ENCODE measurements around the gene ZNF165. TPM values are rescaled to one million over a fixed set of nuclear protein-coding genes. Genes with fewer than 3 reads are reported as not detected.

ZNF165 gene
- total and polyA plus RNA-seq, 2 of the 13 experiments (the other 11 are each of a cell fraction or from before 2014, with no cell fraction given) = 0.58 to 8.6 TPM

DNA sequence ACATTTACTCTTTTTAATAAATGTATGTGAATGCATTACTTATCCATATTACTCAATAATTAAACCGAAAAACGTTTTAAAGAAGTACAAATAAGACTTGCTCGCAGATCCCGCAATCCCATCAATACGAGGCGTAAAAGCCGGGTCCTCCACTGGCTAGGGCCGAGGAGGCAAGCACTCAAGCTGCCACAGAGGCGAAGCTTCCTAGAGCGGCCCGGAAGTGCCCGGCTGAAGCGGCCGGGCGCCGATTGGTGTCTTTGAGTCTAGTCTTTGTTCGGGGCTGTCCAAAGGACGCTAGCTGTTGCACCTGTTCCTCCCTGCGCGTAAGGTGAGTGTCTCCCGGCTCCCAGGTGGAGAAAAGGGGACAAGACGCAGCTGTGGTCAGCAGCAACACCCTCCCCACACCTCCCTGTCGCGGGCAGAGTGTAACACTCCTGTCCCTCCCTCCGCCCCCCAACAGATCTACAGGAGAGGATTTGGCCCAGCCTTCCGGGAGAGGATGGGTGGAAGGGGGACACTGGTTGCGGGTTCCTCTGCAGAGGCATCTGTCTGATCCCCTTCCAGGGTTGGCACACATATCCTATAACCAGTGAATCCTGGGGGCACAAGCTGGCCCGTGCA is 44.1 kb downstream of the ZNF165 start, which contains the start of gene ZSCAN16 (continued):
- TF ChIP-seq, protein P1, sequence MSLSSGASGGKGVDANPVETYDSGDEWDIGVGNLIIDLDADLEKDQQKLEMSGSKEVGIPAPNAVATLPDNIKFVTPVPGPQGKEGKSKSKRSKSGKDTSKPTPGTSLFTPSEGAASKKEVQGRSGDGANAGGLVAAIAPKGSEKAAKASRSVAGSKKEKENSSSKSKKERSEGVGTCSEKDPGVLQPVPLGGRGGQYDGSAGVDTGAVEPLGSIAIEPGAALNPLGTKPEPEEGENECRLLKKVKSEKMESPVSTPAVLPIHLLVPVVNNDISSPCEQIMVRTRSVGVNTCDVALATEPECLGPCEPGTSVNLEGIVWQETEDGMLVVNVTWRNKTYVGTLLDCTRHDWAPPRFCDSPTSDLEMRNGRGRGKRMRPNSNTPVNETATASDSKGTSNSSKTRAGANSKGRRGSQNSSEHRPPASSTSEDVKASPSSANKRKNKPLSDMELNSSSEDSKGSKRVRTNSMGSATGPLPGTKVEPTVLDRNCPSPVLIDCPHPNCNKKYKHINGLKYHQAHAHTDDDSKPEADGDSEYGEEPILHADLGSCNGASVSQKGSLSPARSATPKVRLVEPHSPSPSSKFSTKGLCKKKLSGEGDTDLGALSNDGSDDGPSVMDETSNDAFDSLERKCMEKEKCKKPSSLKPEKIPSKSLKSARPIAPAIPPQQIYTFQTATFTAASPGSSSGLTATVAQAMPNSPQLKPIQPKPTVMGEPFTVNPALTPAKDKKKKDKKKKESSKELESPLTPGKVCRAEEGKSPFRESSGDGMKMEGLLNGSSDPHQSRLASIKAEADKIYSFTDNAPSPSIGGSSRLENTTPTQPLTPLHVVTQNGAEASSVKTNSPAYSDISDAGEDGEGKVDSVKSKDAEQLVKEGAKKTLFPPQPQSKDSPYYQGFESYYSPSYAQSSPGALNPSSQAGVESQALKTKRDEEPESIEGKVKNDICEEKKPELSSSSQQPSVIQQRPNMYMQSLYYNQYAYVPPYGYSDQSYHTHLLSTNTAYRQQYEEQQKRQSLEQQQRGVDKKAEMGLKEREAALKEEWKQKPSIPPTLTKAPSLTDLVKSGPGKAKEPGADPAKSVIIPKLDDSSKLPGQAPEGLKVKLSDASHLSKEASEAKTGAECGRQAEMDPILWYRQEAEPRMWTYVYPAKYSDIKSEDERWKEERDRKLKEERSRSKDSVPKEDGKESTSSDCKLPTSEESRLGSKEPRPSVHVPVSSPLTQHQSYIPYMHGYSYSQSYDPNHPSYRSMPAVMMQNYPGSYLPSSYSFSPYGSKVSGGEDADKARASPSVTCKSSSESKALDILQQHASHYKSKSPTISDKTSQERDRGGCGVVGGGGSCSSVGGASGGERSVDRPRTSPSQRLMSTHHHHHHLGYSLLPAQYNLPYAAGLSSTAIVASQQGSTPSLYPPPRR (CRISPR knock-in tag; IDR thresholded peaks at IDR 0.05; ENCODE audit: borderline replicate concordance) = no peak; the same call in 1 of the 2 replicates
- peak; percentile 66; the same call in 1 of the 2 replicates for TF ChIP-seq HOXA9 (CRISPR knock-in tag; IDR thresholded peaks at IDR 0.05; ENCODE audit: borderline replicate concordance)
- TF ChIP-seq NCOA1 (CRISPR knock-in tag; IDR thresholded peaks at IDR 0.05) = 0 out of 2 replicates have a peak, but pooled peaks have one; percentile 47
- TF ChIP-seq, protein P2, sequence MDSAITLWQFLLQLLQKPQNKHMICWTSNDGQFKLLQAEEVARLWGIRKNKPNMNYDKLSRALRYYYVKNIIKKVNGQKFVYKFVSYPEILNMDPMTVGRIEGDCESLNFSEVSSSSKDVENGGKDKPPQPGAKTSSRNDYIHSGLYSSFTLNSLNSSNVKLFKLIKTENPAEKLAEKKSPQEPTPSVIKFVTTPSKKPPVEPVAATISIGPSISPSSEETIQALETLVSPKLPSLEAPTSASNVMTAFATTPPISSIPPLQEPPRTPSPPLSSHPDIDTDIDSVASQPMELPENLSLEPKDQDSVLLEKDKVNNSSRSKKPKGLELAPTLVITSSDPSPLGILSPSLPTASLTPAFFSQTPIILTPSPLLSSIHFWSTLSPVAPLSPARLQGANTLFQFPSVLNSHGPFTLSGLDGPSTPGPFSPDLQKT (CRISPR knock-in tag; IDR thresholded peaks at IDR 0.05; ENCODE audit: borderline replicate concordance) = 0 out of 2 replicates have a peak, but pooled peaks have one; percentile 18
- TF ChIP-seq NKX3-1 (CRISPR knock-in tag; IDR thresholded peaks at IDR 0.05) = 0 out of 2 replicates have a peak, but pooled peaks have one; percentile 75
- no peak for TF ChIP-seq ZBTB3 (CRISPR knock-in tag; IDR thresholded peaks at IDR 0.05; ENCODE audit: borderline replicate concordance, low read depth)
- TF ChIP-seq ZNF382 (CRISPR knock-in tag; IDR thresholded peaks at IDR 0.05; ENCODE audit: borderline replicate concordance) = no peak
- 0 out of 2 replicates have a peak, but pooled peaks have one; percentile 50 for TF ChIP-seq HNF1B (CRISPR knock-in tag; IDR thresholded peaks at IDR 0.05)
- peak; percentile 71; the same call in 1 of the 2 replicates for TF ChIP-seq ZFP36L1 (CRISPR knock-in tag; IDR thresholded peaks at IDR 0.05)
- peak; percentile 76; the same call in 1 of the 2 replicates for TF ChIP-seq ZNF614 (CRISPR knock-in tag; IDR thresholded peaks at IDR 0.05; ENCODE audit: borderline replicate concordance)
- TF ChIP-seq MXI1 (IDR thresholded peaks at IDR 0.05; ENCODE audit: borderline replicate concordance, low read depth, low read length) = peak; percentile 58; the same call in 1 of the 3 replicates
- peak; percentile 76; the same call in 1 of the 2 replicates for TF ChIP-seq ZNF557 (CRISPR knock-in tag; IDR thresholded peaks at IDR 0.05)
- TF ChIP-seq ZNF777 (CRISPR knock-in tag; IDR thresholded peaks at IDR 0.05) = peak; percentile 59; the same call in 1 of the 2 replicates
- peak; percentile 80; the same call in 1 of the 2 replicates for TF ChIP-seq RFXAP (CRISPR knock-in tag; IDR thresholded peaks at IDR 0.05; ENCODE audit: borderline replicate concordance)
- no peak; the same call in 1 of the 2 replicates for TF ChIP-seq ONECUT2 (CRISPR knock-in tag; IDR thresholded peaks at IDR 0.05)
- no peak for TF ChIP-seq SYNCRIP (IDR thresholded peaks at IDR 0.05; ENCODE audit: insufficient read depth, low read depth, low read length)
- TF ChIP-seq CREB1 (IDR thresholded peaks at IDR 0.05) = no peak
- peak; percentile 69 for TF ChIP-seq CREB1 (CRISPR knock-in tag; IDR thresholded peaks at IDR 0.05)
- TF ChIP-seq ATAD3A (CRISPR knock-in tag; IDR thresholded peaks at IDR 0.05) = no peak
- TF ChIP-seq ZNF44 (CRISPR knock-in tag; IDR thresholded peaks at IDR 0.05) = 0 out of 2 replicates have a peak, but pooled peaks have one; percentile 78
- TF ChIP-seq PITX1 (CRISPR knock-in tag; IDR thresholded peaks at IDR 0.05) = peak; percentile 78; the same call in 1 of the 2 replicates
- peak; percentile 53; the same call in 1 of the 2 replicates for TF ChIP-seq ZSCAN9 (CRISPR knock-in tag; IDR thresholded peaks at IDR 0.05; ENCODE audit: borderline replicate concordance)
- TF ChIP-seq MIXL1 (CRISPR knock-in tag; IDR thresholded peaks at IDR 0.05) = peak; percentile 47; the same call in 1 of the 2 replicates
- peak; percentile 73 for TF ChIP-seq JUND (CRISPR knock-in tag; IDR thresholded peaks at IDR 0.05)

Measured in HepG2 (cell line).